PC-9 (cell line): ENCODE measurements around the gene LAMP5. TPM values are rescaled to one million over a fixed set of nuclear protein-coding genes. Genes with fewer than 3 reads are reported as not detected.

Experiments used
- BruUV-seq: library from RNA; stranded (reverse); fragments of 400-500 nt; replicated peaks from 2 replicates; lab custom pipeline; 2021; lab: Mats Ljungman, UMichigan
- CTCF ChIA-PET: fragments of 300-600 bp; sonication (Branson Sonifier 250); formaldehyde crosslinking; loops from one replicate; lab custom pipeline; 2022; ENCODE audit warnings: antibody characterized with exemption; lab: Charles Lee
- POLR2A ChIA-PET: fragments of 300-600 bp; sonication (Branson Sonifier 250); formaldehyde crosslinking; loops from one replicate; lab custom pipeline; 2022; ENCODE audit warnings: antibody characterized with exemption; ENCODE audit not compliant: unreplicated experiment; lab: Charles Lee
- DNase-seq, 2 experiments: peaks; one replicate each; pipeline versions ENCODE4 v3.0.0 to v3.0.0-alpha.2; 2015 to 2022; ENCODE audit warnings: mixed read lengths in 1 of 2
- H2AFZ ChIP-seq: fragments of 200-600 bp; sonication (generic); 2 replicates; pipeline ENCODE4 v1.8.1; 2017; ENCODE audit warnings: antibody characterized with exemption
- H3F3A ChIP-seq: fragments of 200-600 bp; sonication (generic); 2 replicates; pipeline ENCODE4 v1.8.1; 2017; ENCODE audit warnings: antibody characterized with exemption, mild to moderate bottlenecking, low read depth; ENCODE audit not compliant: insufficient read depth
- H3K27ac ChIP-seq: fragments of 200-600 bp; sonication (generic); 2 replicates; pipeline ENCODE4 v1.6.1; 2016; ENCODE audit warnings: mixed run types
- H3K27me3 ChIP-seq: fragments of 200-600 bp; sonication (generic); 2 replicates; pipeline ENCODE4 v1.6.1; 2016; ENCODE audit warnings: low read depth, mixed run types; ENCODE audit not compliant: insufficient read depth
- H3K36me3 ChIP-seq: fragments of 200-600 bp; sonication (generic); 2 replicates; pipeline ENCODE4 v1.6.1; 2016; ENCODE audit warnings: low read depth, mixed run types
- H3K4me1 ChIP-seq: fragments of 200-600 bp; sonication (generic); replicated peaks from 2 replicates; pipeline ENCODE4 v1.6.1; 2016; ENCODE audit warnings: mixed run types; ENCODE audit not compliant: insufficient read depth
- H3K4me2 ChIP-seq: fragments of 200-600 bp; sonication (generic); 2 replicates; pipeline ENCODE4 v1.6.1; 2017; ENCODE audit warnings: mixed run types
- H3K4me3 ChIP-seq: fragments of 200-600 bp; sonication (generic); 2 replicates; pipeline ENCODE4 v1.6.1; 2016; ENCODE audit warnings: mixed run types
- H3K79me2 ChIP-seq: fragments of 200-600 bp; sonication (generic); 2 replicates; pipeline ENCODE4 v1.6.1; 2017; ENCODE audit warnings: low read depth, mixed run types
- H3K9me2 ChIP-seq: fragments of 200-600 bp; sonication (generic); 2 replicates; pipeline ENCODE4 v1.8.1; 2017; ENCODE audit warnings: mild to moderate bottlenecking; ENCODE audit not compliant: insufficient read depth
- H3K9me3 ChIP-seq: fragments of 200-600 bp; sonication (generic); 2 replicates; pipeline ENCODE4 v1.8.1; 2016; ENCODE audit warnings: low read depth; ENCODE audit not compliant: insufficient read depth
- H4K20me1 ChIP-seq: fragments of 200-600 bp; sonication (generic); 2 replicates; pipeline ENCODE4 v1.8.1; 2017; ENCODE audit not compliant: insufficient read depth
- CTCF ChIP-seq: fragments of 200-600 bp; sonication (generic); conservative IDR thresholded peaks from 2 replicates; pipeline ENCODE4 v1.6.1; 2017; ENCODE audit warnings: mixed run types, antibody characterized with exemption, mild to moderate bottlenecking, moderate library complexity
- EZH2 ChIP-seq: fragments of 200-600 bp; sonication (generic); IDR thresholded peaks from 2 replicates; pipeline ENCODE4 v1.8.0; 2017; ENCODE audit warnings: antibody characterized with exemption, low read depth
- intact Hi-C: fragments of 100-400 bp; cut with micrococcal nuclease; formaldehyde crosslinking; loops from one replicate; pipeline ENCODE4 v1.10.0; 2022; ENCODE audit not compliant: unreplicated experiment
- total RNA-seq: library from RNA; stranded (reverse); gene quantifications from 2 replicates; pipeline ENCODE4 v1.2.3, GENCODE V29; 2021

Gene LAMP5
- total RNA-seq, 1 experiment from 2014 or later, result not detected

DNA sequence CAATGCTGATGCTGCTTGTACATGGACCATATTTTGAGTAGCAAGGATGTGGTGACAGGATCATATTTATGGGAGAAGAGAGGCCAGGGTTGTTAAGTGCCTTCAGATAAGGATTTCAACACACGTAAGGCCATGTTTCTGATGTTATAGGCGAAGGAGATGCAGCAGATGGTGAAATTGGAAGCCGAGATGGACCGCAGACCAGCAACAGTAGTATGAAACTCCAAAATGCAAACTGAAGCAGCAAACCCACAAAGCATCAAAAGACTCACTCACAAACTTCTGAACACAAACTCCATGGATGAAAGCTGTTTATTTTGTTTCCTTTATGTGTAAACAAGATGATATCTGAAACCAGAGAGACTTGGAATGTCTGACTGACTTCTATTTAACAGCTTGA lies 35.6 kb upstream of the LAMP5 start:
- no peaks in the 10 kb centered on the region for H3K79me2 ChIP-seq
- no peak overlapping the region for H3K27ac ChIP-seq
- H3K36me3 ChIP-seq, result no peaks in the 10 kb centered on the region
- intact Hi-C loops, result no loop called here
- no peaks in the 10 kb centered on the region for H3K4me1 ChIP-seq
- ChIA-PET POLR2A (no interaction called here), CTCF (no interaction called here)
- TF ChIP-seq CTCF (no peak), EZH2 (no peak)
- H4K20me1 ChIP-seq, result no peaks in the 10 kb centered on the region
- H2AFZ ChIP-seq, result no peak overlapping the region
- no peaks in the 10 kb centered on the region for H3K9me2 ChIP-seq
- H3K4me2 ChIP-seq, result no peak overlapping the region
- H3K4me3 ChIP-seq, result no peak overlapping the region
- no peaks in the 10 kb centered on the region for H3K27me3 ChIP-seq
- H3F3A ChIP-seq, result no peaks in the 10 kb centered on the region
- H3K9me3 ChIP-seq, result no peaks in the 10 kb centered on the region; the same call in 1 of the 2 replicates
- no TSS peak for BruUV-seq
- no peak for DNase-seq

DNA sequence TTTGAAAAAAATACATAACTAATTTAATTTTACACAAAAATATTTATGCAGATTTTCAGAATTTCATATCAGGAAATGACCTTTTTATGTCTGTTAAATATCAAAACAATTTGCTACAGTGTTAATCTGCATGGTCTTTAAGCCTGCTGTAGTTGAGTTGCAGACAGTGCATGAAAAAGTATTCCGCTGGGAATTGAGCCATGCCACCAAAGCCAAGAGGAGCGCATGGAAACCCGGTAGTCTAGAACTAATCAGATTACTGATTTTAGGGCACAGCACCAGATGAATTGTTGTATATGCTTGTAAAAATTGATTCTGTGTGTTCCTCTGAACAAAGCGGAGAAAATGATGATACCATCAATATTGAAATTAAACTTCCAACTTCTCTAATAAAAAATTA lies 34.3 kb upstream of the LAMP5 start:
- Histone ChIP-seq H4K20me1 (no peaks in the 10 kb centered on the region), H3K9me3 (no peaks in the 10 kb centered on the region; the same call in 1 of the 2 replicates), H3K27me3 (no peaks in the 10 kb centered on the region), H3K4me1 (no peaks in the 10 kb centered on the region), H3K4me2 (no peak overlapping the region), H3K79me2 (no peaks in the 10 kb centered on the region), H3F3A (no peaks in the 10 kb centered on the region), H2AFZ (no peak overlapping the region), H3K4me3 (no peak overlapping the region), H3K9me2 (no peaks in the 10 kb centered on the region), H3K36me3 (no peaks in the 10 kb centered on the region), H3K27ac (no peak overlapping the region)
- intact Hi-C loops, result no loop called here
- DNase-seq, result no peak
- POLR2A ChIA-PET, result no interaction called here
- no TSS peak for BruUV-seq
- CTCF ChIA-PET, result no interaction called here
- no peak for TF ChIP-seq CTCF
- no peak for TF ChIP-seq EZH2

DNA sequence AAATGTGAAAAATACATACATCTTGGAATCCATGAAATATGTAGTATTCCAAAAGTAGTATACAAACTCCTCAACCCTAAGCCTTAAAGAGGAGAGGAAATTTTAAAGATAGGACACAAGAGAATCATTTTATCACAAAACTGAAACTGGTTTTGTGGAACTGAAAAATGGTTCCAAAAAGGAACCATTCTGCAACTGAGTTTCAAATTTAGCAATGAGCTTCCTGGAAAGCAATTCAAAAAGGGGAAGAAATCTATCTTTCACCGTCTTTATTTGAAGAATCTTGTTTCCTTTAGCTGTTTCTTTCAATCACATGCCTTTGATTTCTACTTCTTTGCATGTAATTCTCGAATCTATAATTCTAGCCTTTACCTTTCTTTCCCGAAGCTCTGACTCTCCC lies 32.2 kb upstream of the LAMP5 start:
- H3K4me2 ChIP-seq, result no peak overlapping the region
- H3K9me2 ChIP-seq, result no peaks in the 10 kb centered on the region
- H3K79me2 ChIP-seq, result no peaks in the 10 kb centered on the region
- TF ChIP-seq CTCF (no peak), EZH2 (no peak)
- no TSS peak for BruUV-seq
- H3F3A ChIP-seq, result no peaks in the 10 kb centered on the region
- no peaks in the 10 kb centered on the region for H4K20me1 ChIP-seq
- intact Hi-C loops, result no loop called here
- no peaks in the 10 kb centered on the region for H3K4me1 ChIP-seq
- H3K36me3 ChIP-seq, result no peaks in the 10 kb centered on the region
- CTCF ChIA-PET, result no interaction called here
- H3K4me3 ChIP-seq, result no peak overlapping the region
- no peak overlapping the region for H3K27ac ChIP-seq
- DNase-seq, result no peak
- H3K27me3 ChIP-seq, result no peaks in the 10 kb centered on the region
- no peak overlapping the region for H2AFZ ChIP-seq
- H3K9me3 ChIP-seq, result no peaks in the 10 kb centered on the region; the same call in 1 of the 2 replicates
- POLR2A ChIA-PET, result no interaction called here
